K562 (cell line): ENCODE data around the gene PNP. TPM values are rescaled to one million over a fixed set of nuclear protein-coding genes. Genes with fewer than 3 reads are reported as not detected.

ENCODE experiments used
- ARID2 ChIP-seq: fragments of 450-650 bp; IDR thresholded peaks from 2 replicates; pipeline ENCODE4 v1.6.1; 2017; ENCODE audit warnings: antibody characterized with exemption, mild to moderate bottlenecking
- ATF1 ChIP-seq, 2 experiments: fragments of 450-650 bp in 1 of 2; IDR thresholded peaks; 2 replicates each; pipeline ENCODE4 v1.6.1; 2016; ENCODE audit warnings: missing compliant biosample characterization in 1 of 2, missing genetic modification characterization in 1 of 2
- ATF3 ChIP-seq, 2 experiments: fragments of 450-650 bp in 1 of 2; sonication (generic) in 1 of 2; formaldehyde crosslinking in 1 of 2; IDR thresholded peaks in 1 of 2; conservative IDR thresholded peaks in 1 of 2; 2 replicates each; pipeline versions ENCODE4 v1.6.1 to v1.8.1; 2016 to 2023; ENCODE audit warnings: mild to moderate bottlenecking in 2 of 2, moderate library complexity in 2 of 2, inconsistent platforms in 1 of 2, missing genetic modification reagents in 1 of 2
- E2F3 ChIP-seq: fragments of 250-450 bp; sonication (Bioruptor Pico); IDR thresholded peaks from 2 replicates; pipeline ENCODE4 v1.4.0; 2020; ENCODE audit warnings: mild to moderate bottlenecking
- HDAC2 ChIP-seq: fragments of 450-650 bp; IDR thresholded peaks from 2 replicates; pipeline ENCODE4 v1.6.1; 2016; ENCODE audit warnings: mild to moderate bottlenecking
- HMGN3 ChIP-seq: IDR thresholded peaks from 2 replicates; pipeline ENCODE4 v1.6.1; 2011; ENCODE audit warnings: borderline replicate concordance, low read depth, mild to moderate bottlenecking, mixed read lengths, low read length; ENCODE audit not compliant: insufficient read length; ENCODE audit errors: extremely low read depth
- HNRNPL ChIP-seq: fragments of 200-400 bp; formaldehyde crosslinking; IDR thresholded peaks from 2 replicates; pipeline ENCODE4 v1.6.1; 2017; ENCODE audit warnings: low read depth, mild to moderate bottlenecking, low read length
- JUND ChIP-seq, 2 experiments: IDR thresholded peaks; 2 replicates in 1 of 2; 3 replicates in 1 of 2; pipeline ENCODE4 v1.6.1; 2011; ENCODE audit warnings: borderline replicate concordance in 2 of 2, low read depth in 2 of 2, low read length in 2 of 2, improper control_type of control experiment in 1 of 2, missing biosample characterization in 1 of 2, missing genetic modification characterization in 1 of 2, missing genetic modification reagents in 1 of 2
- MAZ ChIP-seq, 2 experiments: fragments of 450-650 bp in 1 of 2; sonication (generic) in 1 of 2; formaldehyde crosslinking; IDR thresholded peaks in 1 of 2; conservative IDR thresholded peaks in 1 of 2; 2 replicates each; pipeline versions ENCODE4 v1.4.0 to v1.5.0; 2020; ENCODE audit warnings: mild to moderate bottlenecking in 1 of 2, missing genetic modification reagents in 1 of 2
- MYC ChIP-seq, 2 experiments: fragments of 250-450 bp in 1 of 2; sonication (Bioruptor Pico) in 1 of 2; IDR thresholded peaks; 2 replicates each; pipeline versions ENCODE4 v1.5.1 to v1.6.1; 2012 to 2021; ENCODE audit warnings: low read depth in 2 of 2, borderline replicate concordance in 1 of 2, improper control_type of control experiment in 1 of 2, low read length in 1 of 2, mild to moderate bottlenecking in 1 of 2, moderate library complexity in 1 of 2
- NBN ChIP-seq: fragments of 450-650 bp; IDR thresholded peaks from 2 replicates; pipeline ENCODE4 v1.6.1; 2016; ENCODE audit warnings: low read depth, mild to moderate bottlenecking
- NFIC ChIP-seq: fragments of 450-650 bp; IDR thresholded peaks from 2 replicates; pipeline ENCODE4 v1.6.1; 2017; ENCODE audit warnings: mild to moderate bottlenecking, inconsistent platforms
- NFYB ChIP-seq: IDR thresholded peaks from 2 replicates; pipeline ENCODE4 v1.6.1; 2011; ENCODE audit warnings: mild to moderate bottlenecking, moderate library complexity; ENCODE audit not compliant: insufficient read length; ENCODE audit errors: extremely low read depth
- NRF1 ChIP-seq, 2 experiments: fragments of 450-650 bp; IDR thresholded peaks in 1 of 2; conservative IDR thresholded peaks in 1 of 2; 2 replicates each; pipeline ENCODE4 v1.6.1; 2014; ENCODE audit warnings: mild to moderate bottlenecking in 2 of 2
- POLR2A ChIP-seq: fragments of 450-650 bp; conservative IDR thresholded peaks from 2 replicates; pipeline ENCODE4 v1.6.1; 2016
- POLR2AphosphoS2 ChIP-seq: IDR thresholded peaks from 2 replicates; pipeline ENCODE4 v1.6.1; 2012; ENCODE audit warnings: low read length, improper control_type of control experiment
- RBM22 ChIP-seq: fragments of 200-400 bp; formaldehyde crosslinking; IDR thresholded peaks from 2 replicates; pipeline ENCODE4 v1.6.1; 2018; ENCODE audit warnings: low read length, low read depth; ENCODE audit not compliant: poor library complexity, severe bottlenecking
- RFX1 ChIP-seq: fragments of 450-650 bp; IDR thresholded peaks from 2 replicates; pipeline ENCODE4 v1.6.1; 2016; ENCODE audit warnings: mild to moderate bottlenecking, moderate library complexity
- RUNX1 ChIP-seq: sonication (generic); IDR thresholded peaks from 2 replicates; pipeline ENCODE4 v1.6.1; 2016; ENCODE audit warnings: antibody characterized with exemption, low read depth
- SP1 ChIP-seq: sonication (generic); formaldehyde crosslinking; IDR thresholded peaks from 2 replicates; pipeline ENCODE4 v1.8.1; 2022; ENCODE audit warnings: mild to moderate bottlenecking, missing genetic modification reagents
- SREBF2 ChIP-seq: sonication (generic); formaldehyde crosslinking; IDR thresholded peaks from 2 replicates; pipeline ENCODE4 v1.4.0; 2020; ENCODE audit warnings: mild to moderate bottlenecking, missing genetic modification reagents
- TEAD1 ChIP-seq, 2 experiments: fragments of 450-650 bp in 1 of 2; sonication (generic) in 1 of 2; formaldehyde crosslinking; IDR thresholded peaks; 2 replicates each; pipeline versions ENCODE4 v1.4.0 to v1.8.0; 2020 to 2022; ENCODE audit warnings: mild to moderate bottlenecking in 2 of 2, missing genetic modification reagents in 1 of 2
- YY1 ChIP-seq, 3 experiments: IDR thresholded peaks; 2 replicates each; pipeline ENCODE4 v1.6.1; 2011; ENCODE audit warnings: low read length in 2 of 3, mild to moderate bottlenecking in 2 of 3, moderate library complexity in 2 of 3, borderline replicate concordance in 1 of 3, control low read depth in 1 of 3, low read depth in 1 of 3; ENCODE audit not compliant: insufficient read depth in 3 of 3, insufficient replicate concordance in 2 of 3, control insufficient read depth in 1 of 3, insufficient read length in 1 of 3; ENCODE audit errors: extremely low read depth in 1 of 3
- ZNF12 ChIP-seq: sonication (generic); formaldehyde crosslinking; IDR thresholded peaks from 2 replicates; pipeline ENCODE4 v1.4.0; 2020; ENCODE audit warnings: mild to moderate bottlenecking, missing genetic modification reagents
- polyA plus RNA-seq, 8 experiments: library from polyadenylated mRNA; depleted of rRNA in 4 of 8; stranded (reverse) in 5 of 8; unstranded in 3 of 8; fragments of >200 nt; fragmentation: Nextera tagmentation in 2 of 8; fragmentation: Illumina TruSeq in 1 of 8; extraction: Ambion mirVana in 2 of 8; extraction: Trizol in 1 of 8; gene quantifications; 2 replicates each; pipeline versions ENCODE4 v1.2.1 to v1.2.3, GENCODE V29; 2011 to 2014; ENCODE audit warnings: inconsistent platforms in 1 of 8, missing spikeins in 1 of 8
- total RNA-seq, 7 experiments: library from RNA; depleted of rRNA in 6 of 7; stranded (reverse); fragments of >200 nt in 6 of 7; fragmentation: Illumina TruSeq in 2 of 7; extraction: Trizol in 2 of 7; gene quantifications; 2 replicates each; pipeline versions ENCODE4 v1.2.1 to v1.2.3, GENCODE V29; 2011 to 2021; ENCODE audit warnings: low replicate concordance in 1 of 7
- TF ChIP-seq, protein P1 (sequence below): IDR thresholded peaks from 2 replicates; pipeline ENCODE4 v1.6.1; 2011; ENCODE audit not compliant: insufficient read length; ENCODE audit errors: extremely low read depth

The PNP gene
- total and polyA plus RNA-seq, 9 of the 15 experiments (the other 6 are each of a cell fraction or from before 2014, with no cell fraction given) = 92.5 to 288 (median 137) TPM

- TF ChIP-seq TEAD1 (CRISPR knock-in tag; IDR thresholded peaks at IDR 0.05) (peak in 1 of 2 experiments; percentile 23; a peak in 1 of 4 replicates), ATF1 (CRISPR knock-in tag; IDR thresholded peaks at IDR 0.05) (no peak), ATF1 (tag; IDR thresholded peaks at IDR 0.05) (peak; percentile 47), SREBF2 (CRISPR knock-in tag) (0 out of 2 replicates have a peak, but pooled peaks have one; percentile 38), NBN (no peak; the same call in 1 of the 2 replicates), ZNF12 (CRISPR knock-in tag) (0 out of 2 replicates have a peak, but pooled peaks have one; percentile 57), HMGN3 (peak; percentile 22), NRF1 (conservative IDR thresholded peaks at IDR 0.05 in 1 of 2, IDR thresholded peaks at IDR 0.05 in 1 of 2) (peak; percentile 26 to 33; a peak in 3 of 4 replicates), POLR2AphosphoS2 (peak; percentile 42; the same call in 1 of the 2 replicates), NFYB (peak; percentile 31), HDAC2 (peak; percentile 41; the same call in 1 of the 2 replicates), RUNX1 (peak; percentile 20; the same call in 1 of the 2 replicates), JUND (IDR thresholded peaks at IDR 0.05; ENCODE audit: borderline replicate concordance, low read depth, low read length) (no peak), JUND (tag; IDR thresholded peaks at IDR 0.05; ENCODE audit: borderline replicate concordance, low read depth, low read length) (no peak), ATF3 (IDR thresholded peaks at IDR 0.05) (no peak), ATF3 (CRISPR knock-in tag; conservative IDR thresholded peaks at IDR 0.05) (peak; percentile 70; the same call in 1 of the 2 replicates), YY1 (IDR thresholded peaks at IDR 0.05; ENCODE audit: borderline replicate concordance in 1 of 3, control insufficient read depth in 1 of 3, extremely low read depth in 1 of 3, insufficient read depth in 3 of 3, insufficient read length in 1 of 3, insufficient replicate concordance in 2 of 3, low read depth in 1 of 3, low read length in 2 of 3) (peak in 1 of 3 experiments; percentile 15), RBM22 (peak; percentile 87), SP1 (CRISPR knock-in tag) (no peak), MYC (IDR thresholded peaks at IDR 0.05; ENCODE audit: low read depth, low read length) (peak; percentile 29; the same call in 1 of the 2 replicates), MYC (CRISPR knock-in tag; IDR thresholded peaks at IDR 0.05; ENCODE audit: borderline replicate concordance, low read depth) (peak; percentile 48; the same call in 1 of the 2 replicates), POLR2A (peak; percentile 99), HNRNPL (0 out of 2 replicates have a peak, but pooled peaks have one; percentile 43), MAZ (CRISPR knock-in tag; conservative IDR thresholded peaks at IDR 0.05 in 1 of 2, IDR thresholded peaks at IDR 0.05 in 1 of 2) (peak in 1 of 2 experiments; percentile 32; a peak in 2 of 4 replicates), ARID2 (0 out of 2 replicates have a peak, but pooled peaks have one; percentile 15), E2F3 (CRISPR knock-in tag) (peak; percentile 54; the same call in 1 of the 2 replicates), RFX1 (peak; percentile 94), NFIC (peak; percentile 81)
- TF ChIP-seq, protein P1, sequence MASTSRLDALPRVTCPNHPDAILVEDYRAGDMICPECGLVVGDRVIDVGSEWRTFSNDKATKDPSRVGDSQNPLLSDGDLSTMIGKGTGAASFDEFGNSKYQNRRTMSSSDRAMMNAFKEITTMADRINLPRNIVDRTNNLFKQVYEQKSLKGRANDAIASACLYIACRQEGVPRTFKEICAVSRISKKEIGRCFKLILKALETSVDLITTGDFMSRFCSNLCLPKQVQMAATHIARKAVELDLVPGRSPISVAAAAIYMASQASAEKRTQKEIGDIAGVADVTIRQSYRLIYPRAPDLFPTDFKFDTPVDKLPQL = peak; percentile 88
Measured at GRCh38 chr14:20469242-20469889, at the start of gene PNP (continued).
